Loucy (cell line): ENCODE results near the gene C12orf75.

ENCODE experiments used
- EZH2phosphoT487 ChIP-seq: fragments of 200-600 bp; IDR thresholded peaks from 2 replicates; pipeline ENCODE4 v1.6.1; 2018; ENCODE audit warnings: antibody characterized with exemption, mild to moderate bottlenecking, moderate library complexity, borderline replicate concordance
- TF ChIP-seq, protein P1 (sequence below): fragments of 200-600 bp; sonication (generic); conservative IDR thresholded peaks from 2 replicates; pipeline ENCODE4 v1.5.1; 2014; ENCODE audit warnings: mild to moderate bottlenecking, antibody characterized with exemption, low read length

DNA sequence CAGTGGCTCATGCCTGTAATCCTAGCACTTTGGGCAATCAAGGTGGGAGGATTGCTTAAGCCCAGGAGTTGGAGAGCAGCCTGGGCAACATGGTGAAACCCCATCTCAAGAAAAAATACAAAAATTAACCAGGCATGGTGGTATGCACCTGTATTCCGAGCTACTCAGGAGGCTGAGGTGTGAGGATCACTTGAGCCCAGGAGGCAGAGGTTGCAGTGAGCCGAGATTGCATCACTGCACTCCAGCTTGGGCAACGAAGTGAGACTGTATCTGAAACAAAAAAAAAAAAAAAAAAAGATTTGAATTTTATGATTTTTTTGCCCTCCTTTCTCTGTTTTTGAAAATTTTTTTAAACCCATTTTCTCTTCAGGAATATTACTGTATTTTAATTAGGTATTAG is 17.7 kb downstream of the C12orf75 start:
- TF ChIP-seq EZH2phosphoT487 = no peak
- TF ChIP-seq, protein P1, sequence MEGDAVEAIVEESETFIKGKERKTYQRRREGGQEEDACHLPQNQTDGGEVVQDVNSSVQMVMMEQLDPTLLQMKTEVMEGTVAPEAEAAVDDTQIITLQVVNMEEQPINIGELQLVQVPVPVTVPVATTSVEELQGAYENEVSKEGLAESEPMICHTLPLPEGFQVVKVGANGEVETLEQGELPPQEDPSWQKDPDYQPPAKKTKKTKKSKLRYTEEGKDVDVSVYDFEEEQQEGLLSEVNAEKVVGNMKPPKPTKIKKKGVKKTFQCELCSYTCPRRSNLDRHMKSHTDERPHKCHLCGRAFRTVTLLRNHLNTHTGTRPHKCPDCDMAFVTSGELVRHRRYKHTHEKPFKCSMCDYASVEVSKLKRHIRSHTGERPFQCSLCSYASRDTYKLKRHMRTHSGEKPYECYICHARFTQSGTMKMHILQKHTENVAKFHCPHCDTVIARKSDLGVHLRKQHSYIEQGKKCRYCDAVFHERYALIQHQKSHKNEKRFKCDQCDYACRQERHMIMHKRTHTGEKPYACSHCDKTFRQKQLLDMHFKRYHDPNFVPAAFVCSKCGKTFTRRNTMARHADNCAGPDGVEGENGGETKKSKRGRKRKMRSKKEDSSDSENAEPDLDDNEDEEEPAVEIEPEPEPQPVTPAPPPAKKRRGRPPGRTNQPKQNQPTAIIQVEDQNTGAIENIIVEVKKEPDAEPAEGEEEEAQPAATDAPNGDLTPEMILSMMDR = no peak
